GM19043 (cell line): Measurements from ENCODE around the gene PSME3.
"Not testable (repeated sequence)": the region's sequence is repeated elsewhere in the genome, so short reads cannot be mapped to it uniquely, and the experiment has no call there.

Experiments
- ATAC-seq: cut with Tn5 transposase; IDR thresholded peaks from one replicate; pipeline ENCODE4 v1.9.1; 2021; ENCODE audit warnings: low read depth; ENCODE audit not compliant: unreplicated experiment

The PSME3 gene

GRCh38 chr17:42872251-42872965, 39.2 kb downstream of the PSME3 start:
- ATAC-seq: no peak

- ATAC-seq: no peak
Measured at GRCh38 chr17:42873315-42873714, 40.1 kb downstream of the PSME3 start.

GRCh38 chr17:42873932-42874695, 40.9 kb downstream of the PSME3 start:
- ATAC-seq: not testable (repeated sequence)

GRCh38 chr17:42877037-42877436, 43.8 kb downstream of the PSME3 start:
- ATAC-seq: no peak

- ATAC-seq: no peak
Measured at GRCh38 chr17:42878123-42878880, 45.1 kb downstream of the PSME3 start.

GRCh38 chr17:42878924-42879595, 45.9 kb downstream of the PSME3 start:
- no peak for ATAC-seq

GRCh38 chr17:42879596-42879985, 46.4 kb downstream of the PSME3 start:
- ATAC-seq: no peak

- ATAC-seq: no peak
Measured at GRCh38 chr17:42880776-42881310, 47.6 kb downstream of the PSME3 start.

- not testable (repeated sequence) for ATAC-seq
Measured at GRCh38 chr17:42881706-42882105, 48.5 kb downstream of the PSME3 start.

- no peak for ATAC-seq
Measured at GRCh38 chr17:42882166-42882565, 49.0 kb downstream of the PSME3 start.

- no peak for ATAC-seq
Measured at GRCh38 chr17:42883802-42884558, 50.8 kb downstream of the PSME3 start.

GRCh38 chr17:42885806-42886205, 52.6 kb downstream of the PSME3 start:
- not testable (repeated sequence) for ATAC-seq

GRCh38 chr17:42886283-42887176, 53.3 kb downstream of the PSME3 start:
- ATAC-seq: no peak

- ATAC-seq: no peak
Measured at GRCh38 chr17:42889809-42890208, 56.6 kb downstream of the PSME3 start.

GRCh38 chr17:42891539-42892152, 58.4 kb downstream of the PSME3 start:
- no peak for ATAC-seq

GRCh38 chr17:42893359-42893758, 60.2 kb downstream of the PSME3 start:
- ATAC-seq: no peak
